Kidney epithelial cell (primary cell): ENCODE data around the gene RUNX1. TPM values are rescaled to one million over a fixed set of nuclear protein-coding genes. Genes with fewer than 3 reads are reported as not detected.

Source experiments
- DNase-seq: peaks from one replicate; pipeline ENCODE4 v3.0.0-alpha.2; 2010; ENCODE audit warnings: low read depth
- H3K27me3 ChIP-seq: 2 replicates; pipeline ENCODE4 v1.6.0; 2011; ENCODE audit warnings: low read length; ENCODE audit not compliant: control insufficient read depth, insufficient read depth
- H3K36me3 ChIP-seq: 2 replicates; pipeline ENCODE4 v1.5.1; 2011; ENCODE audit warnings: low read length; ENCODE audit not compliant: control insufficient read depth, insufficient read depth
- H3K4me3 ChIP-seq: 2 replicates; pipeline ENCODE4 v1.5.1; 2011; ENCODE audit warnings: low read depth, mild to moderate bottlenecking, control low read depth, low read length
- total RNA-seq: library from RNA; depleted of rRNA; stranded (reverse); fragments of >200 nt; gene quantifications from 2 replicates; pipeline ENCODE4 v1.2.3, GENCODE V29; 2015
- TF ChIP-seq, protein P1 (sequence below): IDR thresholded peaks from 2 replicates; pipeline ENCODE4 v1.5.1; 2011; ENCODE audit warnings: mild to moderate bottlenecking, moderate library complexity, low read length, control low read depth, inconsistent platforms; ENCODE audit not compliant: insufficient read depth, poor library complexity, severe bottlenecking

The RUNX1 gene
- total RNA-seq, 1 donor from 2014 or later, result 43.0 TPM

DNA sequence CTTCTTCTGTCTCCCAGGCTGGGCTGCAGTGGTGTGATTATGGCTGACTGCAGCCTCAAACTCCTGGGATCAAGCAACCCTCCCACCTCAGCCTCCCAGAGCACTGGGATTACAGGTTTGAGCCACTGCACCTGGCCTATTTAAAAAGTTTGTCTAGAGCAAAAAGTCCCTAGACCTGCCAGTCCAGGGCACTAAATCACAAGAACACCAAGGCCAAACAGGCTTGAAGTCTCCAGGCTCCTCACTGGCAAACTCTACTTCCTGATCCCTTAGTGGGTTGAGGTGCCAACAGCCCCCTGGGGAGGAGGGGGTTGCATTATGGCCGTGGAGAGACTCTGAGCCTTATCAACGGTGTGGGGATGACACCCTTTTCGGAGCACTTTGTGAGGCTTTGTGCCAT is 304.3 kb downstream of the RUNX1 start:
- H3K36me3 ChIP-seq, result no peaks in the 10 kb centered on the region
- TF ChIP-seq, protein P1, sequence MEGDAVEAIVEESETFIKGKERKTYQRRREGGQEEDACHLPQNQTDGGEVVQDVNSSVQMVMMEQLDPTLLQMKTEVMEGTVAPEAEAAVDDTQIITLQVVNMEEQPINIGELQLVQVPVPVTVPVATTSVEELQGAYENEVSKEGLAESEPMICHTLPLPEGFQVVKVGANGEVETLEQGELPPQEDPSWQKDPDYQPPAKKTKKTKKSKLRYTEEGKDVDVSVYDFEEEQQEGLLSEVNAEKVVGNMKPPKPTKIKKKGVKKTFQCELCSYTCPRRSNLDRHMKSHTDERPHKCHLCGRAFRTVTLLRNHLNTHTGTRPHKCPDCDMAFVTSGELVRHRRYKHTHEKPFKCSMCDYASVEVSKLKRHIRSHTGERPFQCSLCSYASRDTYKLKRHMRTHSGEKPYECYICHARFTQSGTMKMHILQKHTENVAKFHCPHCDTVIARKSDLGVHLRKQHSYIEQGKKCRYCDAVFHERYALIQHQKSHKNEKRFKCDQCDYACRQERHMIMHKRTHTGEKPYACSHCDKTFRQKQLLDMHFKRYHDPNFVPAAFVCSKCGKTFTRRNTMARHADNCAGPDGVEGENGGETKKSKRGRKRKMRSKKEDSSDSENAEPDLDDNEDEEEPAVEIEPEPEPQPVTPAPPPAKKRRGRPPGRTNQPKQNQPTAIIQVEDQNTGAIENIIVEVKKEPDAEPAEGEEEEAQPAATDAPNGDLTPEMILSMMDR, result no peak
- no peak overlapping the region for H3K4me3 ChIP-seq
- no peak for DNase-seq
- H3K27me3 ChIP-seq, result no peaks in the 10 kb centered on the region

DNA sequence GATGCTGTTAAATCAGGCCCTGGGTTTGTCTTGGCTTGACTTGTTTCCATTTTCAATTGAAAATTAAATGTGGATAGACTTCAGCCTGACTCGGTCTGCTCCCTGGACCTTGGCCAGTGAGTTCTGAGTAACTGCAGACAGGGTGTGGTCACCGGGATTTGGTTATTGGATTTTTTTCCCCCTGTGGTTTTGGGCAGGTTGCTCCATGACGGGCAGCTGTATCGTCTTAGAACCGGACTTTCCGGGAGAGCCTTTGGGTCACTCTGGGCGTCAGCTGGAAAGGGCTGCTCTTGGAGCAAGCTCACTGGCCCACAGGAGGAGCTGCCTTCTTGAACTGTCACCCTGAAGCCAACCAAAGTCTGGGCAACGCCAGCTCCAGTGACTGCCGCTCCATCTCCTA is 305.3 kb downstream of the RUNX1 start:
- no peak overlapping the region for H3K4me3 ChIP-seq
- no peak for DNase-seq
- TF ChIP-seq, protein P1, result no peak
- H3K36me3 ChIP-seq, result no peaks in the 10 kb centered on the region
- H3K27me3 ChIP-seq, result no peaks in the 10 kb centered on the region

DNA sequence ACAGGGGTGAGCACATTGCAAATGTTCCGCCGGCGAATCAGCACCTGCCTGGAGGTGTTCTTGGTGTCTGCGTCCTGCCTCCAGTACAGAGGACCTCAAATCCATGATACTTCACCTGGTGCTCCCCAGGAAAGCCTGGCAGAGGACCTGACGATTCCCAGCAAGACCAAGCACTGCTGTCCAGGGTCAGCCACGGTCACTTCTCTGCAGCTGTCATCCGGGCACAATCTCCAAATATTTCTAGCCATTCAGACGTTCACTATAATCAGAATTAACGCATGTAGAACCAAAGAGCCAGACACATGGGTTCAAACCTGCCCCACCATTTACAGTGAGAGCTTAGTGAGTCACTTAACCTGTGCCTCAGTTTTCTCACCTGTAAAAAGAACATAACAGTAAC is 305.8 kb downstream of the RUNX1 start:
- TF ChIP-seq, protein P1, result no peak
- no peaks in the 10 kb centered on the region for H3K36me3 ChIP-seq
- DNase-seq, result no peak

DNA sequence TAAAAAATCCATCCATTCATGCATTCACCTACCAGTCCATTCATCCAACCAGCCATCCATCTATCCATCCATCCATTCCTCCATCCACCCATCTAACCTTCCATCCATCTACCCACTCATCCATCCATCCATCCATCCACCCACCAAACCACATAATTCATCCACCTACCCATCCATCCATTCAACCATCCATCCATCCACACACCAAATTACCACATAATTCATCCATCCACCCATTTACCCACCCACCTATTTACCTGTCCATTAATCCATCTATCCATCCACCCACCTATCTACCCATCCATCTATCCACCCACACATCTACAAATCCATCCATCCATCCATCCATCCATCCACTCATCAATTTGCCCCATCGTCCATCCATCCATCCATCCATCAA is 308.9 kb downstream of the RUNX1 start:
- DNase-seq, result no peak
- TF ChIP-seq, protein P1, result no peak
- H3K36me3 ChIP-seq, result no peaks in the 10 kb centered on the region
- H3K4me3 ChIP-seq, result no peak overlapping the region
- no peaks in the 10 kb centered on the region for H3K27me3 ChIP-seq

More for the DNA sequence above, 305.8 kb downstream of the RUNX1 start:
- H3K27me3 ChIP-seq, result no peaks in the 10 kb centered on the region
- no peak overlapping the region for H3K4me3 ChIP-seq
